Hepatocyte (in vitro differentiated cells): ENCODE results near the gene AP4S1. TPM values are rescaled to one million over a fixed set of nuclear protein-coding genes. Genes with fewer than 3 reads are reported as not detected.

ENCODE experiments used
- DNase-seq: peaks from one replicate; pipeline ENCODE4 v3.0.0-alpha.2; 2016; ENCODE audit warnings: low spot score
- H2AFZ ChIP-seq: fragments of 200-600 bp; sonication (generic); 2 replicates; pipeline ENCODE4 v1.6.0; 2016; ENCODE audit warnings: antibody characterized with exemption, mild to moderate bottlenecking
- H3K27ac ChIP-seq: fragments of 200-600 bp; sonication (generic); 2 replicates; pipeline ENCODE4 v1.5.1; 2016; ENCODE audit warnings: mild to moderate bottlenecking
- H3K27me3 ChIP-seq: fragments of 200-600 bp; sonication (generic); 2 replicates; pipeline ENCODE4 v1.6.1; 2016
- H3K36me3 ChIP-seq: fragments of 200-600 bp; sonication (generic); replicated peaks from 2 replicates; pipeline ENCODE4 v1.5.1; 2016; ENCODE audit warnings: low read depth; ENCODE audit not compliant: insufficient read depth
- H3K4me1 ChIP-seq: fragments of 200-600 bp; sonication (generic); 2 replicates; pipeline ENCODE4 v1.5.1; 2016; ENCODE audit warnings: mild to moderate bottlenecking, moderate library complexity; ENCODE audit not compliant: insufficient read depth
- H3K4me2 ChIP-seq: fragments of 200-600 bp; sonication (generic); 2 replicates; pipeline ENCODE4 v1.6.0; 2016
- H3K4me3 ChIP-seq: fragments of 200-600 bp; sonication (generic); 2 replicates; pipeline ENCODE4 v1.5.1; 2016; ENCODE audit warnings: mild to moderate bottlenecking
- H3K79me2 ChIP-seq: fragments of 200-600 bp; sonication (generic); 2 replicates; pipeline ENCODE4 v1.6.0; 2017; ENCODE audit warnings: mild to moderate bottlenecking
- H3K9me2 ChIP-seq: fragments of 200-600 bp; sonication (generic); replicated peaks from 2 replicates; pipeline ENCODE4 v1.6.0; 2017; ENCODE audit warnings: mild to moderate bottlenecking; ENCODE audit not compliant: insufficient read depth
- H3K9me3 ChIP-seq: fragments of 200-600 bp; sonication (generic); 2 replicates; pipeline ENCODE4 v1.5.1; 2016; ENCODE audit warnings: low read depth, mild to moderate bottlenecking
- H4K20me1 ChIP-seq: fragments of 200-600 bp; sonication (generic); 2 replicates; pipeline ENCODE4 v1.6.0; 2016; ENCODE audit warnings: mild to moderate bottlenecking; ENCODE audit not compliant: insufficient read depth, poor library complexity, severe bottlenecking
- EZH2 ChIP-seq: fragments of 200-600 bp; sonication (generic); IDR thresholded peaks from 2 replicates; pipeline ENCODE4 v1.6.1; 2016; ENCODE audit warnings: antibody characterized with exemption, mild to moderate bottlenecking, borderline replicate concordance
- EZH2phosphoT487 ChIP-seq: fragments of 200-600 bp; sonication (generic); IDR thresholded peaks from one replicate; pipeline ENCODE4 v1.6.1; 2018; ENCODE audit warnings: antibody characterized with exemption, mild to moderate bottlenecking, low read depth, moderate library complexity; ENCODE audit not compliant: unreplicated experiment, severe bottlenecking
- whole genome bisulfite sequencing: methylation state at CpG from one replicate; pipeline ENCODE4 v1.1.6; 2016; ENCODE audit warnings: low lambda C conversion rate; ENCODE audit errors: missing lambda C conversion rate; 5-methylcytosine and 5-hydroxymethylcytosine counted together
- polyA plus RNA-seq: library from polyadenylated mRNA; unstranded; fragments of >200 nt; fragmentation: Nextera tagmentation; extraction: Ambion mirVana; gene quantifications from 2 replicates; pipeline ENCODE4 v1.2.1, GENCODE V29; 2016
- total RNA-seq: library from RNA; depleted of rRNA; stranded (reverse); fragments of >200 nt; gene quantifications from 2 replicates; pipeline ENCODE4 v1.2.3, GENCODE V29; 2014
- TF ChIP-seq, protein P1 (sequence below): fragments of 200-600 bp; sonication (generic); IDR thresholded peaks from 2 replicates; pipeline ENCODE4 v1.5.1; 2016; ENCODE audit warnings: antibody characterized with exemption, mild to moderate bottlenecking; ENCODE audit not compliant: poor library complexity

AP4S1 gene
- total and polyA plus RNA-seq, 2 experiments from 2014 or later, result 5.2 to 14.0 TPM

DNA sequence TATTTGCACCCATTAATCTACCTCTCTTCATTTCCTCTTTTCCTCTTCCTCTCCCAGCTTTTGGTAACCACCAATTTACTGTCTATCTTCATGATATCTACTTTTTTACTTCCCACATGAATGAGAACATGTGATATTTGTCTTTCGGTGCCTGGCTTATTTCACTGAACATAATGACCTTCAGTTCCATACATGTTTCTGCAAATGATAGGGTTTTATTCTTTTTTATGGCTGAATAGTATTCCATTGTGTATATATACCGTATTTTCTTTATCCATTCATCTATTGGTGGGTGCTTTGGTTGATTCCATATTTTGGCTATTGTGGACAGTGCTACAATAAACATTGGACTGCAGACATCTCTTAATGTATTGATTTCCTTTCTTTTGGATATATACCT is 49.7 kb downstream of the AP4S1 start:
- no peaks in the 10 kb centered on the region for H3K4me1 ChIP-seq
- no peaks in the 10 kb centered on the region for H3K27me3 ChIP-seq
- no peak overlapping the region for H3K27ac ChIP-seq
- no peaks in the 10 kb centered on the region for H3K9me3 ChIP-seq
- 94% methylated on average over 2 of the region's 2 CpGs for WGBS
- H3K9me2 ChIP-seq, result no peaks in the 10 kb centered on the region
- H3K36me3 ChIP-seq, result no peaks in the 10 kb centered on the region
- TF ChIP-seq, protein P1, sequence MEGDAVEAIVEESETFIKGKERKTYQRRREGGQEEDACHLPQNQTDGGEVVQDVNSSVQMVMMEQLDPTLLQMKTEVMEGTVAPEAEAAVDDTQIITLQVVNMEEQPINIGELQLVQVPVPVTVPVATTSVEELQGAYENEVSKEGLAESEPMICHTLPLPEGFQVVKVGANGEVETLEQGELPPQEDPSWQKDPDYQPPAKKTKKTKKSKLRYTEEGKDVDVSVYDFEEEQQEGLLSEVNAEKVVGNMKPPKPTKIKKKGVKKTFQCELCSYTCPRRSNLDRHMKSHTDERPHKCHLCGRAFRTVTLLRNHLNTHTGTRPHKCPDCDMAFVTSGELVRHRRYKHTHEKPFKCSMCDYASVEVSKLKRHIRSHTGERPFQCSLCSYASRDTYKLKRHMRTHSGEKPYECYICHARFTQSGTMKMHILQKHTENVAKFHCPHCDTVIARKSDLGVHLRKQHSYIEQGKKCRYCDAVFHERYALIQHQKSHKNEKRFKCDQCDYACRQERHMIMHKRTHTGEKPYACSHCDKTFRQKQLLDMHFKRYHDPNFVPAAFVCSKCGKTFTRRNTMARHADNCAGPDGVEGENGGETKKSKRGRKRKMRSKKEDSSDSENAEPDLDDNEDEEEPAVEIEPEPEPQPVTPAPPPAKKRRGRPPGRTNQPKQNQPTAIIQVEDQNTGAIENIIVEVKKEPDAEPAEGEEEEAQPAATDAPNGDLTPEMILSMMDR, result no peak
- TF ChIP-seq EZH2phosphoT487, result no peak
- no peak for TF ChIP-seq EZH2
- H2AFZ ChIP-seq, result no peak overlapping the region
- no peak overlapping the region for H3K4me2 ChIP-seq
- H3K79me2 ChIP-seq, result no peaks in the 10 kb centered on the region
- DNase-seq, result no peak
- no peaks in the 10 kb centered on the region for H4K20me1 ChIP-seq
- no peak overlapping the region for H3K4me3 ChIP-seq

- TF ChIP-seq, protein P1, result no peak
- TF ChIP-seq EZH2phosphoT487, result no peak
- TF ChIP-seq EZH2, result no peak
- Histone ChIP-seq H3K27me3 (no peaks in the 10 kb centered on the region), H3K4me2 (no peak overlapping the region), H3K9me2 (no peaks in the 10 kb centered on the region), H3K79me2 (no peaks in the 10 kb centered on the region), H4K20me1 (no peaks in the 10 kb centered on the region), H2AFZ (no peak overlapping the region), H3K4me1 (no peaks in the 10 kb centered on the region), H3K9me3 (no peaks in the 10 kb centered on the region), H3K4me3 (no peak overlapping the region), H3K27ac (no peak overlapping the region), H3K36me3 (no peaks in the 10 kb centered on the region)
- no peak for DNase-seq
- WGBS, result 86% methylated on average over 2 of the region's 2 CpGs
These were observed 53.3 kb downstream of the AP4S1 start for GRCh38 chr14:31078766-31079165.

DNA sequence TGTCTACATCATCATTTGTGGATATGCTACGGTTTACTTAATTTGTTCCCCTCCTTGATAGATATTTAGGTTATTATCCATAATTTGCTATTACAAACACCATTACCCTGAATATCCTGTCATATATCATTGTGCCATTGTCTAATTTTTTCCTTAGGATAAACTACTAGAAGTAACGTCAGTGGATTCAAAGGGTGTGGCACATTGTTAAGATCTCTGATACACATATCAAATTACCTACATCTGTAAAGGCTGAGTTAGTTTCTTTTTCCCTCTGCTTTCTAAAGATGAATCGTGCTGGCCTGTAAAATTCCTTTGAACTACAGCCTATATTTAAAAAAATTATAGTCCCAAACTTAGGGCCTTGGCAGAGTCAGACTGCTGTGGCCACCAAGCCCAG is 54.6 kb downstream of the AP4S1 start:
- Histone ChIP-seq H3K79me2 (no peaks in the 10 kb centered on the region), H3K27ac (no peak overlapping the region), H3K4me1 (no peaks in the 10 kb centered on the region), H3K36me3 (no peaks in the 10 kb centered on the region), H2AFZ (no peak overlapping the region), H3K27me3 (no peaks in the 10 kb centered on the region), H3K9me2 (no peaks in the 10 kb centered on the region), H3K9me3 (no peaks in the 10 kb centered on the region), H4K20me1 (no peaks in the 10 kb centered on the region), H3K4me3 (no peak overlapping the region), H3K4me2 (no peak overlapping the region)
- WGBS, result 60% methylated on average over 3 of the region's 3 CpGs
- TF ChIP-seq EZH2 (no peak), EZH2phosphoT487 (no peak)
- TF ChIP-seq, protein P1, result no peak
- DNase-seq, result no peak

DNA sequence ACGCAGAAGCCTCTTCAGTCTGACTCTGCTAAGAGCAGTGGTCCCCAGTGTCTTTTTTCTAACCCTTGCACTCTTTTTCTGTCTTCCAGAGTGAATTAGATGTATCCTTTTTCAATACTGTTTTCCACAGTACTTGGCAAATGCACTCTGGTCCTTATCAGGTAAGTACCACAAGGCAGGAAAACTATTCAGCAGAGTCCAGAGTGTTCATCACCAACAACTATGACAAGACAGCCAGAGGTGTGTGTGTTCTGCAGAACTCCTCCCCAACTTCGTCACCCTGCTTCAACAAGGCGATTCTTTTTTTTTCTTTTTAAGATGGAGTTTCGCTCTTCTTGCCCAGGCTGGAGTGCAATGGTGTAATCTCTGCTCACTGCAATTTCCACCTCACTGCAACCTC is 55.0 kb downstream of the AP4S1 start:
- no peaks in the 10 kb centered on the region for H3K9me2 ChIP-seq
- TF ChIP-seq EZH2phosphoT487, result no peak
- TF ChIP-seq EZH2, result no peak
- no peak overlapping the region for H3K27ac ChIP-seq
- H3K36me3 ChIP-seq, result no peaks in the 10 kb centered on the region
- 93% methylated on average over 4 of the region's 4 CpGs for WGBS
- no peaks in the 10 kb centered on the region for H4K20me1 ChIP-seq
- H3K79me2 ChIP-seq, result no peaks in the 10 kb centered on the region
- H3K27me3 ChIP-seq, result no peaks in the 10 kb centered on the region
- no peak overlapping the region for H3K4me2 ChIP-seq
- no peaks in the 10 kb centered on the region for H3K9me3 ChIP-seq
- no peak overlapping the region for H2AFZ ChIP-seq
- H3K4me3 ChIP-seq, result no peak overlapping the region
- DNase-seq, result no peak
- no peaks in the 10 kb centered on the region for H3K4me1 ChIP-seq
